Myometrial cell (primary cell): Measurements from ENCODE around the gene STK39. TPM values are rescaled to one million over a fixed set of nuclear protein-coding genes. Genes with fewer than 3 reads are reported as not detected.

Source experiments
- total RNA-seq: library from RNA; depleted of rRNA; stranded (reverse); fragments of >200 nt; gene quantifications from 2 replicates; pipeline ENCODE4 v1.2.3, GENCODE V29; 2015

STK39 gene
- total RNA-seq: 16.1 and 20.9 TPM in 2 replicates

GRCh38 chr2:168247341-168248261 lies at the start of gene STK39:
STK39 (minus strand) TSS chr2:168247595; CDS start chr2:168247435, 160 bp downstream.

Other genes with a start within 250 kb of the STK39 start
- gene CERS6, start 208.7 kb upstream of the STK39 start, total RNA-seq: 8.1 and 10.5 TPM in 2 replicates